Raji (cell line): Measurements from ENCODE around the gene ASTN2.

Source experiments
- POLR2A ChIP-seq: IDR thresholded peaks from 2 replicates; pipeline ENCODE4 v1.6.1; 2011; ENCODE audit warnings: low read depth, low read length, control low read depth; ENCODE audit not compliant: insufficient read depth

The ASTN2 gene

DNA sequence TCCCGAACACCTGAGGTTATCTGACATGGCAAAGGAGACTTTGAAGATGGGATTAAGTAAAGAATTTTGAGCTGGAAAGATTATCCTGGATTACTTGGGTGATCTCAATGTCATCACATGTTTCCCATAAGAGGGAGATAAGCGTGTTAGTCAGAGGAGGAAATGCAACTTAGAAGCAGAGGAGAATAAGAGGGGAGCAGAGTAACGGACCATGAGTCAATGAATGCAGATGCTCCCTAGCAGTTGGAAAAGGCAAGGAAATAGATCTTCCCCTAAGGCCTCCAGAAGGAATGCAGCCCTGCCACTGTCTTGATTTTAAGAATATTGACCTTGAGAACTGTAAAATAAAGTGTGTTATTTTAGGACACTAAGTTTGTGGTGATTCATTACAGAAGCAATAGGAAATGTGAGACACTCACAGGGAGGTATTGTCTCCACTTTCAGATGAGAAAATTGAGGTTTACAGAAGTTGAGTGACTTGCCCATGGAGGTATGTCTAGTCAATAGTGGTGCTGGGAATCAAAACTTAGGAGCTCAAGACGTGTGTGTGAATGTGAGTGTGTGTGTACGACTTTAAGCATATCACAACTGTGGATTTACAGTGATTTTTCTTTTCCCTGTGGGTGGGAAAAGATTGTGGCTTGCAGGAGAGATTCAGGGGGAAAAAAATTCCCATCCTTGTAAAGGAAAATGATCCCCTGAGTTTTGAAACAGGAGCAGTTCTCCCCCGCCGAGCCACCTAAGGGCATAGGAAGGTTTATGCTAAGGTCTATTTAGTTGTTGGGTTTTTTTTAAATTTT is 602.4 kb downstream of the ASTN2 start:
- TF ChIP-seq POLR2A, result no peak

DNA sequence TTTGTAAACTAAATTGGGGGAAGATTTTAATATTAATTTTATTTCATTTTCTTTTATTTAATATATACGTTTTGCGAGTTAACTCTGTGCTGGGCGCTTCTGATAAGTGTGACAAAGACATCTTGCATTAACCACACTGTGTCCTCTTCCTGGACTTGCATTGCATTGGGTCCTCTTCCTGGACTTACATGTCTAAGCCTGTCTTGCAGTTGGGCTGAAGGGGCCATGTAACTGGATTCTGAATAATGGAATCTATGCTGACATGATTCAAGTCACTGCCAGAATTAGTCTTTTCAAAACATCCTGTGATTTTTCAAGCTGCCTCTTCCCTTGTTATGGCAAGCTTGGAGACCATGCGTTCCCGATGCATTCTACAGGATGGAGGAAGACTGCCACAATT is 605.2 kb downstream of the ASTN2 start:
- no peak for TF ChIP-seq POLR2A

GRCh38 chr9:116806075-116806474 is 608.8 kb downstream of the ASTN2 start:
- TF ChIP-seq POLR2A, result no peak

DNA sequence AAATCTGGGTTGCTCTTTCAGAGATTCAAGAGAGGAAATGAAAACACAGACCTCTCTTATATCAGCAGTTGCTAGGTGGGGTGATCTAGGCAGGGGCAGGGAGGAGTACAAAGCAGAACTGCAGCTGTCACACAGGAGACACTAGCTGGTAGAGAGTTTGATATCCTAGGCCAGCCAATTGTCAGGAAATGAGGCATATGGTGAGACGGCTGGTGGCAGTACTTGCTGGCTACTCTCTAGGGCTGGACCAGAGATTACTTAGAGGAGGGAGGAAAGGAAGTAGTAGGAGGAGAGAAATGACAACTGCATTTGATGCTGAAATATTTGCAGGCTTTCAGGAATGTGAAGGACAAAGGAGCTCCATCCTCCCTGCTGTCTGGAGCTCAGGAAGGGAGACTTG is 614.0 kb downstream of the ASTN2 start:
- no peak for TF ChIP-seq POLR2A

GRCh38 chr9:116800074-116800473 is 614.8 kb downstream of the ASTN2 start:
- TF ChIP-seq POLR2A, result no peak

DNA sequence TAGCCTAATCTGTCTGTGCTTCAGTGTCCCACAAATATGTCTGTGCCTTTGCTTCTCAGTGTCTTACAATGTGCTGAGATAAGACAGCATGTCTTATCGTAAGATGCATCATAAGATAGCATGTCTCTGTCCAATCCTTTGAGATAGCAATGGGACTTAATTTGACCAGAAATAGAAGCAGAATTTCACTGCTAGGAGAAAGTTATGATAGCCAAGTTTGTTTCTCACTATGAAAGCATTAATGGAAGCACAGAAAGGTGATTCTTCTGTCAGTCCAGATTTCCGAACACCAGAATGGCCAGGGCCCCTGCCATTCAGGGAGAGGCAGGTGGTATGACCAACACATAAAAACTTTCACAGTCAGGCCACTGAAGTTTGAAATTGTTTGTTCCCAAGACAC is 616.3 kb downstream of the ASTN2 start:
- no peak for TF ChIP-seq POLR2A

- no peak for TF ChIP-seq POLR2A
These were observed 617.6 kb downstream of the ASTN2 start for GRCh38 chr9:116797276-116797675.

- no peak for TF ChIP-seq POLR2A
These were observed 618.2 kb downstream of the ASTN2 start for GRCh38 chr9:116796669-116797068.

- no peak for TF ChIP-seq POLR2A
These were observed 619.0 kb downstream of the ASTN2 start for GRCh38 chr9:116795821-116796220.

DNA sequence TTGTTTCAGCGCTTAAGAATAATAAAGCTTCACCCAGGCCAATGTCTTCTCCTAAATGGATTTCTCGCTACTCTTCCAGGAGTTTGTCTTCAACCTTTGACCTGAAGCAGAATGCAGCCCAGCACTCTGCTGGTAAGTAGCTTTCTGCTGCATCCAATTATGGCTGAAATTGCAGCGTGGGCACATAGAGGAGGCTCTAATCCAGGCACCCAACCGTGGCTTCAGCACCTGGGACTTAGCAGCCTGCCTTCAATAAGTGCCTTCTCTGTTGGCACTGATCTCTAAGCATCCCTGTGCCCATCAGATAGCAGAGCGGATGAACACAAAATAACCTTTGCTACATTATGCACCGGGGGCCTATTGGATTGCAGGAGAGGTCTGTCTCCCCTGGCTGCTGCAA is 622.6 kb downstream of the ASTN2 start:
- TF ChIP-seq POLR2A, result no peak

DNA sequence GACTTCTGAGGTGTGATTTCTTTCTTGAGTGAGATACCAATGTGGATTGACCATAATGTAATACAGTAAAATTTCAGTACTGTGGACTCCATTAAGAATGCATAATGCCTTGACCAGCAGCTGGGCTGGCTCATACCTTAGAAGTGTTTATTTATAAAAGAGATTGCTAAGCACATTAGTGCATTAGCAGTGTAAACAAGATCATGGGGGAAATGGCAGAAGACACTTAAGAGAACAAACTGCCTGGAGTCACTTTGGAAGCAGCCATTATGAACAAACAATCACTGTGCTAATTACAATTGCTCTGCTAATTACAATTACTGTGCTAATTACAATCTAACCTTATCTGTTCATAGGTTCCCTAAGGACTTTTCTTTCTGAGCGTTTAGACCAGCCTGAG is 623.5 kb downstream of the ASTN2 start:
- no peak for TF ChIP-seq POLR2A

DNA sequence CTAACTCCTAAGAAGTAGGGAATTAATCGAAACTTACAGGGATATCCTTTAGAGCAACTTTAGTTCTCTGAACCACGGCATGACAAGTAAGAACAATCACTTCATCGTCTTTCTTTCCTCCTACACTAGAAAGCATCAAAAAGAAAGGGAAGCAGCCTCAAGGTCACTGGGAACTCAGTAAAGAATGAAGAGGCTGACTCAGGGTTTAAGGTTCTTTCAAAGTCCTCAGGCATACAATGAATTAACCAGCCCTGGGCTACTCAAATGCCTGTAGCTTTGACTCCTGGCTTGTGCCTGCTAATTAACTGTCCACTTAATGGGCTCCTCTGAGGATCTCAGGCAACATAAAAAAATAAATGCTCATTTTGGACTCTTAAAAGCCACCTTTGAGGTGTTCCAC is 625.8 kb downstream of the ASTN2 start:
- no peak for TF ChIP-seq POLR2A

GRCh38 chr9:116786737-116787136 is 628.1 kb downstream of the ASTN2 start:
- no peak for TF ChIP-seq POLR2A

GRCh38 chr9:116777116-116777515 is 637.7 kb downstream of the ASTN2 start:
- TF ChIP-seq POLR2A, result no peak

DNA sequence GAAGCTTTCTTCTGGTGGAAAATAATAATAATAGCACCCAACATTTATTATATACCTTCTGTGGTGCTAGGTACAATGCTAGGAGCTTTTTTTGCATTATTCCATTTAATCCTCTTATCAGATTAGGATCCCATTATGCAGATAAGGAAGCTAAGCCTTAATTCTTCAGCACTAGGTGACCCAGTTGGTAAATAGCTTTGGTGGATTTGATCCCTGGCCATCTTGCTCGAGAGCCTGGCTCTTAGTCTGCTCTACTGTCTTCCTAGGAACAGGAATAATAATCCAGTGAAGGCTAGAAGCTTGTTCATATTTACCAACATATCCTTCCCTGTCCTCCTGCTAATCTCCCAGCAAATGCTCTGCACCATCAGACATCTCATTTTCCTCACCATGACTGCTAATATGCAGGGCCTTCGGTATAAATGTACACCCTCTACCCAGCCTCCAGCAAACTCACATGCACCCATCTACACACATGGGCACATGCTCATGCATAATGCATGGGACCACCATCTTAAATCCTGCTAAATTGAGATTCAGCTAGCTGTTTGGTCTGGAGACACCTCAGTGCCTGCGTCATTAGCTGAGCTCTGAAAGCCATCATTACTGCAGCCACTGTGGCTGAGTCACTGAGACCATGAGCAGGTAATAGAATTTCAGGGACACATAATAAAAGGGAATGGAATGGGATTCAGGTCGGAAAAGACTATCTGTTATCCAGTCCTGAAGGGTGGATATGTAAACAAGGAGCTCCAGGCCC is 640.3 kb downstream of the ASTN2 start:
- TF ChIP-seq POLR2A, result no peak

- no peak for TF ChIP-seq POLR2A
These were observed 647.6 kb downstream of the ASTN2 start for GRCh38 chr9:116767219-116767618.
